IPS-15b (cell line): ENCODE results near the gene TCF7L2.

Experiments
- H3K27me3 ChIP-seq: one replicate; pipeline ENCODE4 v1.6.1; 2013; ENCODE audit warnings: low read length; ENCODE audit not compliant: control insufficient read depth, insufficient read depth
- H3K36me3 ChIP-seq: one replicate; pipeline ENCODE4 v1.6.1; 2013; ENCODE audit warnings: low read length; ENCODE audit not compliant: control insufficient read depth, insufficient read depth
- H3K4me1 ChIP-seq: one replicate; pipeline ENCODE4 v1.6.1; 2013; ENCODE audit warnings: mild to moderate bottlenecking, low read length; ENCODE audit not compliant: control insufficient read depth, insufficient read depth
- H3K4me3 ChIP-seq: one replicate; pipeline ENCODE4 v1.5.1; 2013; ENCODE audit warnings: low read depth, low read length
- H3K9ac ChIP-seq: one replicate; pipeline ENCODE4 v1.6.1; 2013; ENCODE audit warnings: low read depth, mild to moderate bottlenecking, low read length
- H3K9me3 ChIP-seq: one replicate; pipeline ENCODE4 v1.6.1; 2013; ENCODE audit warnings: mild to moderate bottlenecking, low read length; ENCODE audit not compliant: control insufficient read depth, insufficient read depth

Gene TCF7L2

DNA sequence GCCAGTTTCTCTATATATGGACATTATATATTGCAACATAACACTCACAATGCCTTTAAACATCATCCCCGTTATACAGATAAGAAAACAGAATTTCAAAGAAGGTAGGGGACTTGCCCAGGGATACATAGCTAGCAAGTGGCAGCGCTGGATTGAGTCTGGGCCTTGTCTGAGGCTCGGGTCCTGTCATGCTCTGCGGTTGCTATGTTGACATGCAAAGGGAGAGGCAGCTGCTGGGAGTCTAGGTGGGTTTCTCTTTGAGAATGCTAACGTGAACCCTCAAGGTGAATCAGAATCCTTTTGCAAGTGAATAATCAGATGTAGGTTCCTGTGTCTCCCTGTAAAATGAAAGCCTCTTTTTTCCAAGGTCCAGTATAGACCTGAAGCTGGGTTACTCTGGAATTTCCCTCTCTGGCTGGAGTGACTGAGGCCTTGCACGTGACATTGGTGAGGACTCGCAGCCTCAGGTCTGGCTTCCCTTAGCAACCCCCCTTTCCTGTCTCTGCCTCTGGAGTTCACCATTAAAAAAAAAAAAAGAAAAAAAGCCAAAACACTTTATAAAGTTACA is 38.9 kb downstream of the TCF7L2 start:
- peaks cover 11% of the 10 kb centered on the region for H3K36me3 ChIP-seq
- H3K4me1 ChIP-seq: peaks cover 44% of the 10 kb centered on the region
- no peak overlapping the region for H3K4me3 ChIP-seq
- H3K9ac ChIP-seq: no peak overlapping the region
- H3K9me3 ChIP-seq: no peaks in the 10 kb centered on the region
- no peaks in the 10 kb centered on the region for H3K27me3 ChIP-seq

GRCh38 chr10:112989826-112990225 is 39.8 kb downstream of the TCF7L2 start:
- Histone ChIP-seq H3K36me3 (peaks cover 11% of the 10 kb centered on the region), H3K4me1 (peaks cover 38% of the 10 kb centered on the region), H3K9ac (no peak overlapping the region), H3K4me3 (no peak overlapping the region), H3K9me3 (no peaks in the 10 kb centered on the region), H3K27me3 (no peaks in the 10 kb centered on the region)

DNA sequence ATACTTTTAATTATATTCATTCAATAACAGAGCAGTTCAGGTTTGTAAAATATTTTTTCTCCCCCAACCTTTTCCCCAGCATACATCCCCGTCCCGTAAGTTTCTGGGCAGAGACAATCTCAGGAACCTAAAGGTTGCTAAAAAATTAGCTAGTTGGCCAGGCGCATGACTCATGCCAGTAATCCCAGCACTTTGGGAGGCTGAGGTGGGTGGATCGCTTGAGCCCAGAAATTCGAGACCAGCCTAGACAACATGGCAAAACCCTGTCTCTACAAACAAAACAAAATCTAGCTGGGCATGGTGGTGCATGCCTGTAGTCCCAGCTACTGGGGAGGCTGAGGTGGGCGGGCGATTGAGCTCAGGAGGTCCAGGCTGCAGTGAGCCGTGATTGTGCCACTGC is 40.2 kb downstream of the TCF7L2 start:
- H3K9ac ChIP-seq: no peak overlapping the region
- H3K27me3 ChIP-seq: no peaks in the 10 kb centered on the region
- H3K36me3 ChIP-seq: peaks cover 11% of the 10 kb centered on the region
- no peaks in the 10 kb centered on the region for H3K9me3 ChIP-seq
- no peak overlapping the region for H3K4me3 ChIP-seq
- H3K4me1 ChIP-seq: peaks cover 33% of the 10 kb centered on the region

GRCh38 chr10:112991888-112992491 is 41.9 kb downstream of the TCF7L2 start:
- Histone ChIP-seq H3K4me1 (peaks cover 21% of the 10 kb centered on the region), H3K36me3 (peaks cover 11% of the 10 kb centered on the region), H3K9me3 (no peaks in the 10 kb centered on the region), H3K9ac (no peak overlapping the region), H3K27me3 (no peaks in the 10 kb centered on the region), H3K4me3 (no peak overlapping the region)

DNA sequence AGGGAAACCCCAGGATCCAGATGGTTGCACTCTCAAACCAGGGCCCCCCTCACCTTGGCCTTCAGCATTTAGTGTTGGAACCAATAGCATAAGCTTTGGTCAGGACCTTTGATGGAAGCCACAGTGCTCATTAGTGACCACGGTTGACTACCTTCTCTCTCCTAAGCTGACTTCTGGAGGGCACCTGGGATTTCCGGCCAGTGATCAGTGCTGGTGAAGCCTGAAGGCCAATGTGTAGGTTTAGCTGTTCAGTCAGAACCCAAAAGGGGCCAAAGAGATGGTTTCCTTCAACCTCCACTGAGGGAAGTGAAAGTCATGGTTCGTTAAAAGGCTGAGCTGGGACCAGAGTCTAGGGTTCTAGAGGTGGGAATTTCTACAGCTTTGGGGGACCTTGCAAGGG is 46.4 kb downstream of the TCF7L2 start:
- no peak overlapping the region for H3K4me3 ChIP-seq
- H3K36me3 ChIP-seq: peaks cover 14% of the 10 kb centered on the region
- no peak overlapping the region for H3K9ac ChIP-seq
- H3K9me3 ChIP-seq: no peaks in the 10 kb centered on the region
- H3K27me3 ChIP-seq: no peaks in the 10 kb centered on the region
- H3K4me1 ChIP-seq: peaks cover 3% of the 10 kb centered on the region

GRCh38 chr10:112999102-112999501 is 49.1 kb downstream of the TCF7L2 start:
- Histone ChIP-seq H3K9ac (no peak overlapping the region), H3K9me3 (no peaks in the 10 kb centered on the region), H3K4me3 (no peak overlapping the region), H3K27me3 (no peaks in the 10 kb centered on the region), H3K36me3 (peaks cover 10% of the 10 kb centered on the region), H3K4me1 (peaks cover 3% of the 10 kb centered on the region)

DNA sequence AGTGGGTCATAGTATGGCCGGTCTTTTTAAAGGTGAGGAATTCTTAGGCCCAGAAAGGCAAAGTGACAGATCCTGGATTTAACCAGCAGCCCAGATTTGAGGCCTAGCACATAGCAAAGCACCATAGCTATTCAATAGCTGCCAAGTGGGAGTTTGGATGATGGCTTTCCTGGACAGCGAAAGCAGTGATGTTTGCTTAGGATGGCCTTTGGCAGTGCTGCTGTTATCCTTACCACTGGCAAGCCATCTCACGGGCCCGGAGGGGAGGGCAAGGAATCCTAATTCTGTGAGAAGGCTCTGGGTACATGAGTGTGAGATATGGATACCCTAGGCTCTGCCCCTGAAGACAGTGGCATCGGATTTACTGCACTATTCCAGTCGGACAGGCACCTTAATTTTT is 50.4 kb downstream of the TCF7L2 start:
- Histone ChIP-seq H3K9ac (no peak overlapping the region), H3K4me3 (no peak overlapping the region), H3K9me3 (no peaks in the 10 kb centered on the region), H3K27me3 (no peaks in the 10 kb centered on the region), H3K36me3 (peaks cover 10% of the 10 kb centered on the region), H3K4me1 (peaks cover 5% of the 10 kb centered on the region)

- H3K9ac ChIP-seq: no peak overlapping the region
- peaks cover 10% of the 10 kb centered on the region for H3K36me3 ChIP-seq
- H3K27me3 ChIP-seq: no peaks in the 10 kb centered on the region
- H3K9me3 ChIP-seq: no peaks in the 10 kb centered on the region
- no peak overlapping the region for H3K4me3 ChIP-seq
- peaks cover 8% of the 10 kb centered on the region for H3K4me1 ChIP-seq
These were observed 51.0 kb downstream of the TCF7L2 start for GRCh38 chr10:113000876-113001598.

DNA sequence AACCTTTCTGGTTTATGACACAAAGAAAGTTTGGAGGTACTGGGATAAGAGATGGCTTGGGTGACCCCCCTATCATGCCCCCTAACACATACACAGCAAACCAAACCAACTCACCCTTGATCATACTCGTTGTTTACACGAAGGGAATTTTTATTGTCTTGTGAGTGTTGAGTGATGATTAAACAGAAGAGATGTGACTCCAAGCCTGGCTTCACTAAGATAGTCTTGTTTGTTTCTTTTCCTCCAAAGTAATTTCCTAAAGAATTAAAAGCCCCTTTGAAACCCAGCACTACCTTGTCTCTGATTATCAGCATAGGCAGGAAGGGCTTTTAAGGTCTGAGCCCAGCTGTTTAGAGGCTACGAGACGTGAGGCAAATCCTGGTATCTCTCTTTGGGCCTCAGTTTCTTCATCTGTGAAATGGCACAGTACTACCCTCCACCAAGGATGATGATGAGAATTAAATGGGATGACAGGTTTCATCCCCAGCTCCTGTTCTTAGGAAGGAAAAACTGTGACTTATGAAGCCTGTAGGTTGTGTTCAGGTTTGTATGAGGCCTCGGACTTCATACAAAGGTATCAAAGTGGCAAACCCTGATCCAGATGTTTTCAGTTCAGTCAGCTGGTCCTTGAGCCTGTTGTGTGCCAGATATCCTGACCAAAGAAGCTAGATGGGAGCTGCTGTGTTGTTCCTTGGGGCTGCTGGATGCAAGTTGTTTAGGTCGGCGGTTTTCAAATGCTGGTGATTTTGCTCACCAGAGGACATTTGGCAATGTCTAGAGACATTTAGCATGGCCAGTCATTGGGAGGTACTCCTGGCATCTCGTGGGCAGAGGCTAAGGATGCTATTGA is 51.8 kb downstream of the TCF7L2 start:
- Histone ChIP-seq H3K4me3 (no peak overlapping the region), H3K9me3 (no peaks in the 10 kb centered on the region), H3K4me1 (peaks cover 6% of the 10 kb centered on the region), H3K27me3 (no peaks in the 10 kb centered on the region), H3K9ac (no peak overlapping the region), H3K36me3 (peaks cover 10% of the 10 kb centered on the region)

GRCh38 chr10:113002449-113002777 is 52.4 kb downstream of the TCF7L2 start:
- Histone ChIP-seq H3K4me1 (peaks cover 5% of the 10 kb centered on the region), H3K9ac (no peak overlapping the region), H3K4me3 (no peak overlapping the region), H3K27me3 (no peaks in the 10 kb centered on the region), H3K9me3 (no peaks in the 10 kb centered on the region), H3K36me3 (peaks cover 10% of the 10 kb centered on the region)

DNA sequence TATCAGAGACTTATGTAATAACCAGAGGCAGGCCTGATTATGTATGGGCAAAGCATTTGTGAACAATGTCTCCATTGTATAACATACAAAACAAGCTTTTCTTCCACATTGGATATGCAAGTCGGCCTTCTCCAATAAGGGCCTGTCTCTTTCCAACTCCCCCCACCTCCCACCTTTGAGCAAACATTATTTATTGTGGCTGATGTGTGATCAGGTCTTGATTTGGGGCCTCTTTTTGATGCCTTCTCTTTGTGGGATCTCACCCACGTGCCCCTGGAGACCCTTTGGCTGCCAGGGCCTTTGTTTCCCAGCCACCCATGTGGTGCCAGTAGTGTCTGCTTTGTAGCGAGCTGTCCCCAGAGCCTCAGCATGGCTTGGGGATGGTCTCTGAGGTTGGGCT is 53.0 kb downstream of the TCF7L2 start:
- peaks cover 10% of the 10 kb centered on the region for H3K36me3 ChIP-seq
- no peak overlapping the region for H3K4me3 ChIP-seq
- H3K27me3 ChIP-seq: no peaks in the 10 kb centered on the region
- H3K9me3 ChIP-seq: no peaks in the 10 kb centered on the region
- peaks cover 5% of the 10 kb centered on the region for H3K4me1 ChIP-seq
- H3K9ac ChIP-seq: no peak overlapping the region
